ENCODE measurements around the gene PPIP5K2. TPM values are rescaled to one million over a fixed set of nuclear protein-coding genes. Genes with fewer than 3 reads are reported as not detected.

PPIP5K2 gene
- total RNA-seq, 2 experiments from 2014 or later: 50.5 to 59.5 TPM

DNA sequence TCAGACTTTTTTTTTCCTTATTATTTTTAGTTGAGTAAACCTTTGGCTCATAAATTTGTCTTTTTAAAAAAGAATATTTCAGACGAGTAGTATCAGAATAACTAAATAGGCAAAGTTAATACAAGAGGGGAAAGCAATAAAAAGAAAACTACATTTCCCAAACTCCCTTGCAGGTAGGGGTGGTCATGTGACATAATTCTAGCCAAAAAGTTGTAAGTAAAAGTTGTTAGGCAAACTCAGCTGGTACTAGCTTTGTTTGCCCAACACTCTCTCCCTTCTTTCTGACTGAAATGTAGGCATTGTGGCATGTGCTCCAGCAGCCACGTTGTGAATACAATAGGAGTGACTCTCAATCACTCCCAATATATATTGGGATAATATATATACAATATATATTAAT is 21.1 kb upstream of the PPIP5K2 start:
- ChIA-PET POLR2A (interaction anchor here (1.1 kb wide), 1 partner anchor 21 kb away, joined by 4 read pairs; the partner anchor contains the start of gene GIN1), CTCF (interaction anchor here (1.6 kb wide), 1 partner anchor 41 kb away, joined by 4 read pairs; no protein-coding TSS in a partner anchor)
- no peaks in the 10 kb centered on the region for H3K9me3 Mint-ChIP-seq
- no peak overlapping the region for H3K27ac Mint-ChIP-seq
- no peak for ATAC-seq
- H3K4me3 Mint-ChIP-seq: no peak overlapping the region
- H3K4me1 Mint-ChIP-seq (ENCODE audit: low read depth): no peaks in the 10 kb centered on the region
- no peak for DNase-seq
- TF ChIP-seq, protein P1, sequence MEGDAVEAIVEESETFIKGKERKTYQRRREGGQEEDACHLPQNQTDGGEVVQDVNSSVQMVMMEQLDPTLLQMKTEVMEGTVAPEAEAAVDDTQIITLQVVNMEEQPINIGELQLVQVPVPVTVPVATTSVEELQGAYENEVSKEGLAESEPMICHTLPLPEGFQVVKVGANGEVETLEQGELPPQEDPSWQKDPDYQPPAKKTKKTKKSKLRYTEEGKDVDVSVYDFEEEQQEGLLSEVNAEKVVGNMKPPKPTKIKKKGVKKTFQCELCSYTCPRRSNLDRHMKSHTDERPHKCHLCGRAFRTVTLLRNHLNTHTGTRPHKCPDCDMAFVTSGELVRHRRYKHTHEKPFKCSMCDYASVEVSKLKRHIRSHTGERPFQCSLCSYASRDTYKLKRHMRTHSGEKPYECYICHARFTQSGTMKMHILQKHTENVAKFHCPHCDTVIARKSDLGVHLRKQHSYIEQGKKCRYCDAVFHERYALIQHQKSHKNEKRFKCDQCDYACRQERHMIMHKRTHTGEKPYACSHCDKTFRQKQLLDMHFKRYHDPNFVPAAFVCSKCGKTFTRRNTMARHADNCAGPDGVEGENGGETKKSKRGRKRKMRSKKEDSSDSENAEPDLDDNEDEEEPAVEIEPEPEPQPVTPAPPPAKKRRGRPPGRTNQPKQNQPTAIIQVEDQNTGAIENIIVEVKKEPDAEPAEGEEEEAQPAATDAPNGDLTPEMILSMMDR (IDR thresholded peaks at IDR 0.05): no peak
- peaks cover 10% of the 10 kb centered on the region for H3K36me3 Mint-ChIP-seq (ENCODE audit: low read depth)
- intact Hi-C loops (cut with micrococcal nuclease): no loop called here
- no peaks in the 10 kb centered on the region for H3K27me3 Mint-ChIP-seq

DNA sequence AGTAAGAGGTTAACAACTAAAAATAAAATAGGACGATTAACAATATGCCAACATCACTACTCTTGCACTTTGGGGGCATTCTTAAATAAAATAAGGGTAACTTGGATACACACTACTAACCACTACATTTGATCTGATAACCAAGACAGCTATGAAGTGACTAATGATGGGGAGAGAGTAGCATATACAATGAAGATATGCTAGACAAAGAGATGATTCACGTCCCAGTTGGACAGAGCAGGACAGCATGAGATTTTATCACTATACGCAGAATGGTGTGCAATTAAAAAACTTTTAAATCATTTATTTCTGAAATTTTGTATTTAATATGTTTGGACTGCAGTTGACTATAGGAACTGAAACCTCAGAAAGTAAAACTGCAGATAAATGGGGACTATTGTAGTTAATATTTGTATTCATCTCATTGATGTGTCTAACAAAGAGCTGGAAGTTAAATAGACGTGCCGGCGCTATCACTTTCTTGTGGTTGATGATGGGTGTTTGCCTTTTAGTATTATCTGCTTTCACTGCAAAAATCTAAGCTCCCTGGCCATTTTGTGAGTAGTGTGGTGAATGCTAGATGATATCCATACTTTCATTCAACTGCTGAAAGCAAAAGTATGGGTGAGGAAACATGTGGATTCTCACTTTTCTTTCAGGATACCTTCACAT is 18.9 kb upstream of the PPIP5K2 start:
- H3K27me3 Mint-ChIP-seq: no peaks in the 10 kb centered on the region
- ChIA-PET CTCF (no interaction called here), POLR2A (no interaction called here)
- DNase-seq (no peak), ATAC-seq (no peak)
- peaks cover 14% of the 10 kb centered on the region for H3K36me3 Mint-ChIP-seq (ENCODE audit: low read depth)
- H3K4me1 Mint-ChIP-seq (ENCODE audit: low read depth): no peaks in the 10 kb centered on the region
- no peaks in the 10 kb centered on the region for H3K9me3 Mint-ChIP-seq
- H3K4me3 Mint-ChIP-seq: no peak overlapping the region
- intact Hi-C loops (cut with micrococcal nuclease): no loop called here
- no peak overlapping the region for H3K27ac Mint-ChIP-seq
- TF ChIP-seq, protein P1 (IDR thresholded peaks at IDR 0.05): no peak

DNA sequence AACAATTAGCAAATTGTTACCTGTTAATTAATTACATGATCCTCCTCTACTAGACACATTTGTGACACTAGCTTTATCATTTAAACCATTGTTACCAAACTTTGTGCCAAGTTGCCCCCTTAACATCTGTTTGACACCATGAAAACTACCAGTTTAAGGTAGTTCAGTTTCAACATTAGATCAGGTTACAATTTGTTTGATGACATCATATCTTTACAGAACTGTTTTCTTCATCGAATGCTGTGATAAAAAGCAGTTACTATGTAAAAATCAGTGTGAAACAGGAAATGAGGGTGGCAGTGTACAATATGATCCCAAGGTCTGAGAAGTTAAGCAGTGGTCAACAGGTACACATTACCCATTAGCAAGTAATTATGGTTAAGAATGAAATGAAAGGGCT is 17.9 kb upstream of the PPIP5K2 start:
- POLR2A ChIA-PET: interaction anchor here (0.6 kb wide), 1 partner anchor 12 kb away, joined by 3 read pairs; no protein-coding TSS in a partner anchor
- peaks cover 15% of the 10 kb centered on the region for H3K36me3 Mint-ChIP-seq (ENCODE audit: low read depth)
- no peak for DNase-seq
- H3K27me3 Mint-ChIP-seq: no peaks in the 10 kb centered on the region
- TF ChIP-seq, protein P1 (IDR thresholded peaks at IDR 0.05): no peak
- ATAC-seq: no peak
- no peak overlapping the region for H3K4me3 Mint-ChIP-seq
- CTCF ChIA-PET: no interaction called here
- H3K27ac Mint-ChIP-seq: no peak overlapping the region
- intact Hi-C loops (cut with micrococcal nuclease): no loop called here
- H3K4me1 Mint-ChIP-seq (ENCODE audit: low read depth): no peaks in the 10 kb centered on the region
- no peaks in the 10 kb centered on the region for H3K9me3 Mint-ChIP-seq

DNA sequence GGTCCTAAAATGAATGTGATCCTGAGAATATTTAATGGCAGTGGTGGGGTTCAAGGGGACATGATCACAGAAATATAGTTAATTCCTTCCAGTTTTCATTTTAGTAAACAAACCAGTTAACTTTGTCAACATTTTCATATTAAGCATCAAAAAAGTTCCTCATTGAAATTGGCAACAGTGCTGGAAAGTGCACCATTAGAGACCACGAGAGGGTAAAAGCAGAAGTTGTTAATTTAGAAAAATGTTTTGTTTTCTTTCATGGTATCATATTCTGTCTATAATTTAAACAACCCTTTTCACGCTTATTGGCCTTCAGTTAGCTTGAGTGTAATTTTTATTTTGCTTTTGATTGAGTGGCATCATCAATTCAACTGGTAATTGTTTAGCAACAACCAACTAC is 12.0 kb upstream of the PPIP5K2 start:
- Mint-ChIP-seq H3K4me3 (no peak overlapping the region), H3K36me3 (ENCODE audit: low read depth) (peaks cover 30% of the 10 kb centered on the region), H3K9me3 (peaks cover 7% of the 10 kb centered on the region), H3K27ac (no peak overlapping the region), H3K27me3 (no peaks in the 10 kb centered on the region), H3K4me1 (ENCODE audit: low read depth) (peaks cover 30% of the 10 kb centered on the region)
- DNase-seq: no peak
- CTCF ChIA-PET: no interaction called here
- POLR2A ChIA-PET: interaction anchor here (1.1 kb wide), 1 partner anchor 13 kb away, joined by 3 read pairs; no protein-coding TSS in a partner anchor
- TF ChIP-seq, protein P1 (IDR thresholded peaks at IDR 0.05): no peak
- no peak for ATAC-seq
- intact Hi-C loops (cut with micrococcal nuclease): no loop called here

DNA sequence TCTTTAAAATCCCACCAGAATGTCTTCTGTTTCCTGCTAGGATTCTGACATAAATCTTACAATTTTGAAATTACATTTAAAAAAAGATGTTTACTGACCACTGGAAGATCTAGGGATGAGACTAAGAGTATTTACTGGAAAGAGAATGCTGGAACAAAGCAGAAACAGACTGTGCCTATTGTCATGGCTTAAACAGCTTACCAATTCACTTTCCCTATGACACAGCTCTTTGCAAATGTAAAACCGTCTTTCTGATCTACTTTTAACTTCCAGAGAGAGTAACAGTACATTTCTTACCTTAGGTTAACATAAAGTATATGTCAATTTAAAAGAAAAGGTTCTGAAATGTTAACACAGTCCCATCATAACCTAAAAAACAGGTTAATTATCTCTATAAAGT is 10.8 kb upstream of the PPIP5K2 start:
- ChIA-PET POLR2A (no interaction called here), CTCF (no interaction called here)
- H3K9me3 Mint-ChIP-seq: peaks cover 7% of the 10 kb centered on the region
- no peak overlapping the region for H3K27ac Mint-ChIP-seq
- H3K4me3 Mint-ChIP-seq: no peak overlapping the region
- DNase-seq (no peak), ATAC-seq (no peak)
- H3K4me1 Mint-ChIP-seq (ENCODE audit: low read depth): peaks cover 32% of the 10 kb centered on the region
- intact Hi-C loops (cut with micrococcal nuclease): no loop called here
- H3K27me3 Mint-ChIP-seq: no peaks in the 10 kb centered on the region
- TF ChIP-seq, protein P1 (IDR thresholded peaks at IDR 0.05): no peak
- peaks cover 30% of the 10 kb centered on the region for H3K36me3 Mint-ChIP-seq (ENCODE audit: low read depth)

Measured in activated CD8-positive, alpha-beta T cell treated with anti-CD3 and anti-CD28 coated beads for 36 hours (primary cell).